Measurements from ENCODE around the gene HIGD1C.
"Not testable (repeated sequence)": the region's sequence is repeated elsewhere in the genome, so short reads cannot be mapped to it uniquely, and the experiment has no call there.

The HIGD1C gene

DNA sequence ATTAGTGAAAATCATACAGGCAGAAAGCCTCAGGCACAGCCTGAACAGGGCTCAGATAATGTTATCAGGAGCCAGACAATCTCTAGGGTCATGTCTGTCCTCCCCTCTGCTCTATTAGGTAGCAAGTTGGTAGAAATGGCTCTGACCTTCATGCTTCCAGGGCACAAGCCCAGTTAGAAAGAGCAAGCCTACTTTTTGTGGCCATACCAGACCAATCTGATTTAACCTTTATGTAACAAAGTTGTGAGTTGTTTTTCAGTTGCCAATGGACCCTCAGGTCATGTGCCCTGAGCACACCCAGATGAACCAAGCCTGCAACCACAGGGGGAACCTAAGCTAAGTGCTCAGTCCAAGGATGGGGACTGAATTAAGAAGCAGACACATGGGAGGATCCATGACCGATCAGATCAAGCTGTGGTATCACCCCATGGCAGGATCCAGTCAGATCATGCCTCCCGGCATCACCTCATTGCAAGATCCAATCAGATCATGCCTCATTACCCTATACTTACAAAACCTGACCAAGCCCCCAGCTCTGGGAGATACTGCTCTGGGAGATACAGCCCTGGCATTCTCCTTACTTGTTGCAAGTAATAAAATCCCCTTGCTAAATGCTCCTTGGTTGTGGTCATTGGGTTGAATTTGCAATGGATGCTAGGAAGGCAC, 18.8 kb upstream of the HIGD1C start:
- DNase-seq (ENCODE audit: low read depth in 2 of 3, low spot score in 2 of 3), result no peak

- no peak for DNase-seq (ENCODE audit: low read depth in 2 of 3, low spot score in 2 of 3)
These were observed 17.9 kb upstream of the HIGD1C start for GRCh38 chr12:50934371-50934851.

DNA sequence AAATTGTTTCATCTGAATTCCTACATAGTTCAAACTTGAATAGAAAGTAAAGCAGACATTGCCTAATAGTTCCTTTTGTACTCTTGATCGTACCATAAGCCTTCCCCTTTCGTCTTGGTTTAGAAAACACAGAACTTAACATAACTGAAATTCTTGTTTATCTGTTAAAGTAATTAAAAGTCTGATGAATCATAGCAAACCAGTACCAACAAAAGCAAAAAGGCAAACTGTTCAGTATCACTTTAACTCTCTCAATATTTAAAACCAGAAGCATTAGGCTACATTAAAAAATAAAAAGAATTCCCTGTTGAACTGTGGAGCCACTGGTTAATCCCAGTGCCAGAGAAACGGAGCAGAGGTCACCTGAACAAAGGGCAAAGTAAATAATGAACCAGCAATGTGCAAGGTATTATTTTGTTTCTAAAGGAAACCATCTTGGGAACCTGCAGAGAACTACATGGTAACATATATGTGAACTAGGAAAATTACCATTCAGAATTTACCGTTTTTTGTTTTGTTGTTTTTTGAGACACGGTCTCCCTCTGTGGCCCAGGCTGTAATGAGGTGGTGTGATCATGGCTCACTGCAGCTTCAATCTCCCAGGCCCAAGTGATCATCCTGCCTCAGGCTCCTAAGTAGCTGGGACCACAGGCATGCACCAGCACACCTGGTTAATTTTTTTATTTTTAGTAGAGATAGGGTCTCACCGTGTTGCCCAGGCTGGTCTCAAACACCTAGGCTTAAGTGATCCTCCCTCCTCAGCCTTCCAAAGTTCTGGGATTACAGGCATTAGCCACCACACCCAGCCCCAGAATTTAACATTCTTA, 17.1 kb upstream of the HIGD1C start:
- DNase-seq (ENCODE audit: low read depth in 2 of 3, low spot score in 2 of 3), result no peak

DNA sequence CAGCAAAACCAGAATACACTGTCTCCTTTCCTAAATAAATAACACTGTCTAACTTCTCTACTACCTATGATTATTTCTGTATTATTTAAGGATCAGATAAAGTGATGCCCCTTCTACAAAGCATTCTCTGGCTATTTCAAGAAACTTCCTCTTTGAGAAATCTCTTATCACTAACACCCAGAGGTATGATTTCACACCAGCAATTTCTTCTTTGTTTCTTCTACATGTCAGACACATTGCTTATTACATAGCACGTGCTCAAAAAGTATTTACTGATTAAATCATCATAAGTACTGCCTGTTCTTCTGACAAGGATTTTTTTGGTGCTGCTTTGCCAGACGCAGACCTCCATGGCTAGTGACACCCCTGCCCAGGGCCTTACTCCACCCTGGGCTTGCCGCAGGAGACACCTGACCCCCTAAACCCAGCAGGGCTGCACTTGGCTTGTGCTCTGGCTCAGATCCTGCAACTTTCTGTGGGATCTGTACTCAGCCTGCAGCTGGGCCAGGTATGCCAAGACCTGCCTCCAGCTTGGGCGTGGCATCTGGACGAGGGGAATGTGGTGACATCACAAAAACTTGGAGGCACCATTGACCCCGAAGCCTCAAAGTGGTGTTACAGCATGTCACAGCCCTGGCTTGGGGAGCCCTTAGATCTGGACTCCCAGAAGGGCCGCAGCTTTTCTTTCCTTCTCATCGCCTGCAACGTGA, 15.4 kb upstream of the HIGD1C start:
- no peak for DNase-seq (ENCODE audit: low read depth in 2 of 3, low spot score in 2 of 3)

DNA sequence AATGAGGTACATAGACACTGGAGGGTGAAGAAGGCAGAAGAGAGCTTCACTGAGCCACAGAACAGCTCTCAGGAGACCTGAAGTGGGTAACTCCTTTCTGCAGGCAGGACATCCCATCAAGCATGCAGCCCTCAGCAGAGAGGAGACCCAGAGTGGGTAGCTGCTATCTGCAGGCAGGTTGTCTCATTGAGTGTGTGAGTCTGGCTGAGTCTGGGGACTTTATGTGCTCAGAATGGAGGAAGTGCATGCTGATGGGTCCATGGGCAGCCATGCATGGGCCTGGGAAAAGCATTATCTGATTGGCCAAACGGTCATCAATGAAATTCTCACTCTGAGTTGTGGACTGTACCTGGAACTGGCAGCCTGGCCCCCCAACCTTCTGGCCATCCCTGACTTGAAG, 14.7 kb upstream of the HIGD1C start:
- no peak for DNase-seq (ENCODE audit: low read depth in 2 of 3, low spot score in 2 of 3)

- DNase-seq (ENCODE audit: low read depth in 2 of 3, low spot score in 2 of 3), result no peak
These were observed 4.3 kb upstream of the HIGD1C start for GRCh38 chr12:50947933-50948626.

- no peak for DNase-seq (ENCODE audit: low read depth in 2 of 3, low spot score in 2 of 3)
These were observed 3.5 kb upstream of the HIGD1C start for GRCh38 chr12:50948798-50949197.

- DNase-seq (ENCODE audit: low read depth in 2 of 3, low spot score in 2 of 3), result no peak
These were observed 2.5 kb upstream of the HIGD1C start for GRCh38 chr12:50949801-50950302.

DNA sequence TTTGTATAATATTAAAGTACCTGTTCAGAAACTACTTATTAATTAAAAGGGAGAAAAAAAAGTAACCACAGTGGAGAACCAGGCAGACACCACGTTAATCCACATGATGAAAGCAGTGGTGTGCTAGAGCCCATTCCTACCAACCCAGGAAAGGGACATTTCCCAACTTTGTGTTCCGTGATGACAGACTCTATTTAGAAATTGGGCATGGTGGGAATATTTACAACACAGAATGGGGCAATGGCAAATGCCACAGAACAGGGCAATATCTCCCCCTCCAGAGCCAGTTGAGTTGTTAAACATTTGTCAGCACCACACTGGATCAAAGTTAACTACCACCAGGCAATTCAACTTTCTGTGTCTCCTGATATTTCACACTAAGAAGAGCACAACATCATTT, 1.2 kb upstream of the HIGD1C start:
- no peak for DNase-seq (ENCODE audit: low read depth in 2 of 3, low spot score in 2 of 3)

DNA sequence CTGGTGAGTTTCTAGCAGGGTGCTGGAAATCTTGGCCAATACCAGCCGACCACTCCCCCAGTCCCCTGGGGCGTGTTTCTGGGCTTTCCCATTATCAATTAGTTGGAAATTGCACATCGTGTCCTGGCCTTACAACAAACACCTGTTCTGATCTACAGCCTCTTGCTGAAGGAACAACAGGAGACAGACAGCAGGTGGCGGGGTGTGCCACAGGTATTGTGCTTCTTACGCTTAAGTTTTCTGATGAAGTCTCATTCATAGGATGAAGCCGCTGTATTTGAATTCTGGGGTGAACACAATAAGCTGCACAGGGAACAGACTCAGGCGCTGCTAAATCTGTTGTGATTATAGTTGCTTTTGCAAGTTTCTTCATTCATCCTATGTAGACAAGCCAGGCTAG, 703 bp downstream of the HIGD1C start:
- DNase-seq (ENCODE audit: low read depth in 2 of 3, low spot score in 2 of 3), result no peak

DNA sequence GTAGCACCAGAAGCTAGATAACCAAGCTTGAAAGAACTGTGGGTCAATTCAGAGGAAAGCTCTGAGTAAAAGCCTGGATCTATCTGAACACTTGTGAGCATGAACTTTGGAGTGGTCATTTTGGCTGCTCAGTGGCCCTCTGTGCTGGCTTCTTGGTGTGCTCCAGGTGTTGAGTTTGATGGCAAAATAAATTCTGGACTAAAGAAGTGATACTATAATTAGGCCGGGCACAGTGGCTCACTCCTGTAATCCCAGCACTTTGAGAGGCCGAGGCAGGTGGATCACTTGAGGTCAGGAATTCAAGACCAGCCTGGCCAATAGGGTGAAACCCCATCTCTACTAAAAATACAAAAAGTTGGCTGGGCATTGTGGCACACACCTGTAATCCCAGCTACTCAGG, 2.4 kb downstream of the HIGD1C start:
- not testable (repeated sequence) for DNase-seq (ENCODE audit: low read depth in 2 of 3, low spot score in 2 of 3)

DNA sequence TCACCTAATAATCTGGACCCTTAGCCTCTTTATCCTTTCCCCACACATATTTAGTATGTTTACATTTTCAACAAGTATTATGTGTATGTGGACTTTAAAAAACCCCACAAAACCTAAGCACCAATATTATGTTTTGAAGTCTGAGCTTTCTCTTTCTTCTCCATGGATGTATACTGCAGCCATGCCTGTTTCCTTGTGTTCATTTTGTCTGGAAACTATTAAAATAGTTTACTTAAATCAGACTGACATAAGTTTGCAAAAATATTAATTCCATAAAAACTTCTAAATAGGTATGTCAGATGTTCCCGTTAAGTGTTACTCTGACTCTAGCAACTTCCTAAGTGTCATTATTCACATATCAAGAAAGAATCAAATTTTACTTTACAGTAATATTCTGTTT, 2.9 kb downstream of the HIGD1C start:
- no peak for DNase-seq (ENCODE audit: low read depth in 2 of 3, low spot score in 2 of 3)

GRCh38 chr12:50955697-50956096, 3.4 kb downstream of the HIGD1C start:
- DNase-seq (ENCODE audit: low read depth in 2 of 3, low spot score in 2 of 3), result no peak

DNA sequence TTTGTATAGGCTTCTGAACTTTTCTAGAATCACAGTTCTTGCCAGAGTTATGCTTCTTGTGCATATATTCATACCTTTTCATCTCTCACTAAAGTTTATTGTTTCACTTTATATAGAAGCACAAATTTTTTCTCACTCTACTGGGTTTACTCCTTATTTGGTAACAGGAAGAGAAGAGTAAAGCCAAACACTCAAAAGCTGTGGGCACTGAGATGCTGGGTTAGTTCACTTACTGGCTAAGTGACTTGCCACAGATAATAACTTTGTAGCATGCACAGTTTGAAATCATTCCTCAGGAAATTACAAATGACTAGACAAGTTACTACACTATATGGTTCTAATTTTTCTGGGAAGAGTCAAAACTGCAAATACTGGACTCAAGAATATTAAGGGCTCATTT, 7.8 kb downstream of the HIGD1C start:
- DNase-seq (ENCODE audit: low read depth in 2 of 3, low spot score in 2 of 3), result no peak

GRCh38 chr12:50961708-50962107, 9.4 kb downstream of the HIGD1C start:
- no peak for DNase-seq (ENCODE audit: low read depth in 2 of 3, low spot score in 2 of 3)

DNA sequence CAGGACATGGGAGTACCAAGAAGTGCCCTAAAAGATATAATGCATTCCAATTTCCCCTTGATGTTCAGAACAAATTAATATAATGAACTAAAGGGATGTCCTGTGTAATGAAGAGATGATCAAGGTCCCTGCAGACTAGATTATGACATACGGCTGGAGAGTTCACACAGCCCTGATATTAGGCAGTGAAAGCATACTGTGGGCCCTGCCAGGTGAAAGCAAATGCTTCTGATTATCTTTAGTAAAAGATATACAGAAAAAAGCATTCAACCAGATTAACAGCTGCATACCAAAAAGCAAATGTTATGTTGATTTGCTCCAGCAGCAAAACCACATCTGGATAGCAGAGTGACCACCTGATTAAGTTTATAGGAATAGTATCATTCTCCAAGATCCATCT, 12.1 kb downstream of the HIGD1C start:
- DNase-seq (ENCODE audit: low read depth in 2 of 3, low spot score in 2 of 3), result no peak

DNA sequence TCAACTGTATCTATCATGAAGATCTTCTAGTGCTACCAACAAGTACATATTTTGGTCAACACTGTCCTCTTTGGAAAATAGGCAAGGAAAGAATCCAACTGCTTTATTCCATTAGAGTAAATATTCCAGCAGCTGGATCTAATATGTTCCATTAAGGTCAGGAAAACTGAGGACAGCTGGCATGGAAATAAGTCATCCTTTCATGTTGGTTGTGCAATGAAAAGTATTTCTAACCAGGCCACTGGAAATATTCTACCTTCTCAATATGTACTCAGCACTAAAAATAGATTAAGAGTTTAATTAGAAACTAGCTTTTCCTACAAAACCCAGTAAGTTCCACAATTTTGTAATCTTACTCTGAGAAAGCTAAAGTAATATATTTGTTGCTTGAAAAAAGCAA, 19.6 kb downstream of the HIGD1C start:
- no peak for DNase-seq (ENCODE audit: low read depth in 2 of 3, low spot score in 2 of 3)

GRCh38 chr12:50979369-50980052, 27.2 kb downstream of the HIGD1C start:
- no peak for DNase-seq (ENCODE audit: low read depth in 2 of 3, low spot score in 2 of 3)

- no peak for DNase-seq (ENCODE audit: low read depth in 2 of 3, low spot score in 2 of 3)
These were observed 28.2 kb downstream of the HIGD1C start for GRCh38 chr12:50980545-50980944.

Measured in activated CD8-positive, alpha-beta memory T cell treated with anti-CD3 and anti-CD28 coated beads for 48 hours (primary cell).